ENCODE data around the gene PEX14. TPM values are rescaled to one million over a fixed set of nuclear protein-coding genes. Genes with fewer than 3 reads are reported as not detected.

The PEX14 gene
- total RNA-seq, 6 experiments from 2014 or later = 23.1 to 28.4 (median 26.0) TPM

DNA sequence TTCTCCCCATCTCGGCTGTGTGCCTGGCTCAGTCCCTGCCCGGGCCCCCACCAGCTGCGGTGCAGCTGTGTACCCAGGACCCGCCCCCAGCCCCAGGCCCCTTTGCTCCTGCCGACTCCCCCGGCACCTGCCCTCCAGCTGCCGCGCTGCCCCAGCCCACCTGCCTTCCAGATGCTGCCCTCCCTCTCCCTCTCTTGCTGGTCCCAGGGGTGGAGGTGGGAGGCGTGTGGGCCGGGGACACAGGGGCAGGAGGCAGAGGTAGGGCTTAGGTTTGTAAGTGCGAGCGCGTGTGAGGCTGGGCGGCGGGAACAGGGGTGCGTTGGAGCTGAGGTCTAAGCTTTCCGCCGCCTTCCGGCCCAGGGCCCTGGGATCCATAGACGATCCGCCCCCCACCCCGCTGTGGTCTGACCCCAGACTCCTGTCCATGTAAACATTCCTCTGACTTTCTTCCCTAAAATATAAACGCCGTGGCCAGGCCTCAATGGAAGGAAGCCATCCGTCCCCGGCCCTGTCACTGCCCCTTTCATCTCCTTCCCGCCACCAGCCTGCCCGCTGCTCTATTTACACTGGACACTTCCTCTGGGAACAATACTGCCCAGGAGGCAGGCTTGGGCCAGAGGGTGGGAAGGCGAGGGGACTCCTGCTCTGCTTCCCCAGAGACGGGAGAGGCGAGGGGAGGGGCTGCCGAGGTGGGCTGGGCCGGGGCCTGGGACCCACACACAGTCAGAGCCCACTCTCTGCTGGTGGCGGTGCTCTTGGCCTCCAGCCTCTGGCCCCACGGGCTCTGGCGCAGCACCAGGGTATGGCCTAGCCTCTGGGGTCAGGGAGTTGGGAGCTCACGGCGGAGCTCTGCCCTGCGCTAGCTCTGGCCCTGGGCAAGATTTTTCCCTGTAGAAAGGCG lies 193.4 kb downstream of the PEX14 start:
- TF ChIP-seq, protein P1, sequence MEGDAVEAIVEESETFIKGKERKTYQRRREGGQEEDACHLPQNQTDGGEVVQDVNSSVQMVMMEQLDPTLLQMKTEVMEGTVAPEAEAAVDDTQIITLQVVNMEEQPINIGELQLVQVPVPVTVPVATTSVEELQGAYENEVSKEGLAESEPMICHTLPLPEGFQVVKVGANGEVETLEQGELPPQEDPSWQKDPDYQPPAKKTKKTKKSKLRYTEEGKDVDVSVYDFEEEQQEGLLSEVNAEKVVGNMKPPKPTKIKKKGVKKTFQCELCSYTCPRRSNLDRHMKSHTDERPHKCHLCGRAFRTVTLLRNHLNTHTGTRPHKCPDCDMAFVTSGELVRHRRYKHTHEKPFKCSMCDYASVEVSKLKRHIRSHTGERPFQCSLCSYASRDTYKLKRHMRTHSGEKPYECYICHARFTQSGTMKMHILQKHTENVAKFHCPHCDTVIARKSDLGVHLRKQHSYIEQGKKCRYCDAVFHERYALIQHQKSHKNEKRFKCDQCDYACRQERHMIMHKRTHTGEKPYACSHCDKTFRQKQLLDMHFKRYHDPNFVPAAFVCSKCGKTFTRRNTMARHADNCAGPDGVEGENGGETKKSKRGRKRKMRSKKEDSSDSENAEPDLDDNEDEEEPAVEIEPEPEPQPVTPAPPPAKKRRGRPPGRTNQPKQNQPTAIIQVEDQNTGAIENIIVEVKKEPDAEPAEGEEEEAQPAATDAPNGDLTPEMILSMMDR (IDR thresholded peaks at IDR 0.05) = no peak
- Mint-ChIP-seq H3K9me3 (no peaks in the 10 kb centered on the region), H3K27ac (no peak overlapping the region), H3K4me3 (no peak overlapping the region), H3K27me3 (ENCODE audit: insufficient read depth) (peaks cover 26% of the 10 kb centered on the region), H3K36me3 (ENCODE audit: low read depth) (no peaks in the 10 kb centered on the region), H3K4me1 (ENCODE audit: low read depth) (no peaks in the 10 kb centered on the region)
- DNase-seq = no peak

DNA sequence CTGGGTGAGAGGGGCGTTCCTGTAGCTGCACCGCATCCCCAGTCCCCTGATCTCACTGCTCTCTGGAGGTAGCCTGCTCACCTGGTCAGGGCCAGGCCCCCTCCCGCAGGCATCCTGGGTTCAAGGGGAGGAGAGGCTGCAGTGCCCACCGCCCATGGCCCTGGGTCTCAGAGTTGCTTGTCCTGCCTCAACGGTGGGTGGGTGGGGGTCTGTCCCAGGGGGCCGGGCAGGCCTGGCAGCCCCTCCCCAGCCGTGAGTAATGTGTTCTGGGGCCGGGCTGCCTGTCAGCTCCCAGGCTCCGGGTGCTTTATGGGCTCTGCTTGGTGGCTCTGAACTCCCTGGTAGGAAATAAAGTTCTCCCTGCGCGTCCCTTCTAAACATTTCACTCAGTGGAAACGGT lies 194.8 kb downstream of the PEX14 start:
- no peak overlapping the region for H3K4me3 Mint-ChIP-seq
- H3K9me3 Mint-ChIP-seq = no peaks in the 10 kb centered on the region
- TF ChIP-seq, protein P1 (IDR thresholded peaks at IDR 0.05) = no peak
- H3K27ac Mint-ChIP-seq = no peak overlapping the region
- no peaks in the 10 kb centered on the region for H3K4me1 Mint-ChIP-seq (ENCODE audit: low read depth)
- DNase-seq = no peak
- H3K36me3 Mint-ChIP-seq (ENCODE audit: low read depth) = no peaks in the 10 kb centered on the region
- H3K27me3 Mint-ChIP-seq (ENCODE audit: insufficient read depth) = peaks cover 26% of the 10 kb centered on the region

DNA sequence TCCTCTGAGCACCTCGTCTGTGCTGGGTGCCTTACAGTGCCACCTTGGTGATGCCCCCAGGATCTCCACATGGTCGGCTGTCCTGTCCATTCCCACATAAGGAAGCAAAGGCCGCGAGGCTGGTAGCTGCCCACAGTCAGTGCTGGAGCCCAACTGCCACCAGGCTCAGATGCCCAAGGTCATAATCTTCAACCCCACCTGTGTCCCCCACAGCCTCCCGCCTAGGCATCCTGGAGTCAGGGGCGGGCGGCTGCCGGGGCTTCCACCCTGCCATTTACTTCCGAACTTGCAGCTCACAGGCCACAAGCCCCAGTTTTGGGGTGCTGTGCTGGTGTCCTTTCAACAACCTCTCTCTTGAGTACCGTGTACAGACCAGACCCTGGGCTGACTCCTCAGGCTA lies 195.4 kb downstream of the PEX14 start:
- no peak overlapping the region for H3K4me3 Mint-ChIP-seq
- no peaks in the 10 kb centered on the region for H3K36me3 Mint-ChIP-seq (ENCODE audit: low read depth)
- no peaks in the 10 kb centered on the region for H3K4me1 Mint-ChIP-seq (ENCODE audit: low read depth)
- TF ChIP-seq, protein P1 (IDR thresholded peaks at IDR 0.05) = no peak
- H3K9me3 Mint-ChIP-seq = no peaks in the 10 kb centered on the region
- H3K27ac Mint-ChIP-seq = no peak overlapping the region
- H3K27me3 Mint-ChIP-seq (ENCODE audit: insufficient read depth) = peaks cover 26% of the 10 kb centered on the region
- DNase-seq = no peak

DNA sequence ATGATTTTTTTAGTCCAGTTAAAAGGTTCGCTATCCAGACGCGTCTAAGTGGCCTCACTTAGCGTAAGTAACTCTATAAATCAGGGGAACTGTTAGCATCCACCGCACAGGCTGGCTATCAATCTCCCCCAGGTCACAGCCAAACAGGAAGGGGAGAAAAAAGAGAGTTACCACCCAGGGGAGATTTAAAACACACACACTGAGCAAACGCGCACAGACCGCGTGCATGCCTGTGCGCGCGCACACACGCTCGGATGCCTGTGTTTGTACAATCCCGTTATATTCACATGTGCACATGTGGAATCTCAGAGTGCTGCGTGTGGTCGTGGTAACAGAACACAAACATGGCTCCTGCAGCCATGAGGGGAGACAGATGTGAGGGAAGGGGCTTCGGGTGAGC lies 196.3 kb downstream of the PEX14 start:
- H3K9me3 Mint-ChIP-seq = no peaks in the 10 kb centered on the region
- H3K27ac Mint-ChIP-seq = no peak overlapping the region
- no peak for DNase-seq
- no peaks in the 10 kb centered on the region for H3K36me3 Mint-ChIP-seq (ENCODE audit: low read depth)
- no peak overlapping the region for H3K4me3 Mint-ChIP-seq
- peaks cover 25% of the 10 kb centered on the region for H3K27me3 Mint-ChIP-seq (ENCODE audit: insufficient read depth)
- H3K4me1 Mint-ChIP-seq (ENCODE audit: low read depth) = no peaks in the 10 kb centered on the region
- TF ChIP-seq, protein P1 (IDR thresholded peaks at IDR 0.05) = no peak

DNA sequence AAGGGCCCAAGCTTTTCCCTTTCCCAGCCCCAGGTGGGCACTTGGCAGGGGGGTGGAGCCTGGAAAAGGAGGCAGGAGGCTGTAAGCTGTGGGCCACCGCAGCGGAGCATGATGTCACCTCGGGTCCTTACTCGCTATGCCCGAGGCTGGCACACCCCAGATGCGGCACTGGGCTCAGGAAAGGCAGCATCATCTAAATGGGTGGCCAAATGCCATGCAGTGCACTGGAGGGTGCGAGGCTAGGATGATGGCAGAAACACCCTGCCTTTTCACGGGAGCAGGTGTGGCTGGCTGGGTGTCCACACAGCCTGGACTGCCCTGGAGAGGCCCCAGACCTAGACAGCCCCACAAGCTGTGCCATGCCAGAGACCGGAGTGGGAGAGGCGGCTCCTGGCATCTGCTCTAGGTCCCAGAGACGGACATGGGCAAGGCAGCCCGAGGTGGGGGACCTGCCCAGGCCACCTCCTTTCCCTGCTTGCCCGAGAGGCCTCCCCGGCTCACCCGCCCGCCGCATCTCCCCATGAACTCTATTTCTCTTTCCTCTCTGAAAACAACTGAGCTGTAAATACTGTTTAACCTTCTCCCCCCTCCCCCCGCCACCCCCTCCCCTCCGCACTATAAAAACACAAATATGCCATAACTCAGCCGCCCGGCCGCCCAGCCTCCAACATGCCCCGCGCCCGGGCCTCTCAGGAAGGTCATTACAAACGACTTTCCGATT lies 197.0 kb downstream of the PEX14 start:
- DNase-seq = no peak
- TF ChIP-seq, protein P1 (IDR thresholded peaks at IDR 0.05) = no peak
- H3K9me3 Mint-ChIP-seq = no peaks in the 10 kb centered on the region
- no peaks in the 10 kb centered on the region for H3K36me3 Mint-ChIP-seq (ENCODE audit: low read depth)
- no peaks in the 10 kb centered on the region for H3K4me1 Mint-ChIP-seq (ENCODE audit: low read depth)
- H3K27ac Mint-ChIP-seq = no peak overlapping the region
- H3K27me3 Mint-ChIP-seq (ENCODE audit: insufficient read depth) = peaks cover 25% of the 10 kb centered on the region
- no peak overlapping the region for H3K4me3 Mint-ChIP-seq

Data from HFFc6 (cell line).